HepG2 (cell line): ENCODE results near the gene TOP1. TPM values are rescaled to one million over a fixed set of nuclear protein-coding genes. Genes with fewer than 3 reads are reported as not detected.

Experiments
- ATM ChIP-seq: fragments of 450-650 bp; IDR thresholded peaks from 2 replicates; pipeline ENCODE4 v1.7.1; 2017; ENCODE audit warnings: mild to moderate bottlenecking, borderline replicate concordance
- CEBPG ChIP-seq: IDR thresholded peaks from 2 replicates; pipeline ENCODE4 v1.6.1; 2016
- GATAD2A ChIP-seq: IDR thresholded peaks from 2 replicates; pipeline ENCODE4 v1.6.1; 2016
- HNF4A ChIP-seq: sonication (generic); formaldehyde crosslinking; IDR thresholded peaks from 2 replicates; pipeline ENCODE4 v1.4.0; 2020; ENCODE audit warnings: missing genetic modification reagents
- KAT7 ChIP-seq: IDR thresholded peaks from 2 replicates; pipeline ENCODE4 v1.6.1; 2018; ENCODE audit warnings: borderline replicate concordance, missing compliant biosample characterization
- KDM1A ChIP-seq: IDR thresholded peaks from 2 replicates; pipeline ENCODE4 v1.6.1; 2016; ENCODE audit warnings: missing compliant biosample characterization
- MEF2D ChIP-seq: sonication (generic); formaldehyde crosslinking; IDR thresholded peaks from 2 replicates; pipeline ENCODE4 v1.5.1; 2020; ENCODE audit warnings: mild to moderate bottlenecking, missing genetic modification reagents
- PAX8 ChIP-seq: sonication (generic); formaldehyde crosslinking; IDR thresholded peaks from 2 replicates; pipeline ENCODE4 v1.8.0; 2022; ENCODE audit warnings: mild to moderate bottlenecking, missing genetic modification reagents, borderline replicate concordance
- RCOR2 ChIP-seq: IDR thresholded peaks from 2 replicates; pipeline ENCODE4 v1.6.1; 2016; ENCODE audit warnings: missing biosample characterization, missing genetic modification reagents
- SMARCE1 ChIP-seq: fragments of 450-650 bp; IDR thresholded peaks from 2 replicates; pipeline ENCODE4 v1.6.1; 2017; ENCODE audit warnings: borderline replicate concordance
- SMYD3 ChIP-seq: sonication (generic); formaldehyde crosslinking; IDR thresholded peaks from 2 replicates; pipeline ENCODE4 v1.8.1; 2023; ENCODE audit warnings: mild to moderate bottlenecking, missing genetic modification reagents
- SP140L ChIP-seq: sonication (generic); formaldehyde crosslinking; IDR thresholded peaks from 2 replicates; pipeline ENCODE4 v1.4.0; 2020; ENCODE audit warnings: missing genetic modification reagents, borderline replicate concordance
- TRIM24 ChIP-seq: sonication (generic); formaldehyde crosslinking; IDR thresholded peaks from 2 replicates; pipeline ENCODE4 v1.8.0; 2022; ENCODE audit warnings: mild to moderate bottlenecking, missing genetic modification reagents
- ZFP36 ChIP-seq: fragments of 150-350 bp; IDR thresholded peaks from 2 replicates; pipeline ENCODE4 v1.6.1; 2018; ENCODE audit warnings: borderline replicate concordance, low read length, low read depth; ENCODE audit not compliant: partially characterized antibody
- ZNF205 ChIP-seq: IDR thresholded peaks from 2 replicates; pipeline ENCODE4 v1.6.1; 2018; ENCODE audit warnings: missing biosample characterization, missing genetic modification reagents
- ZNF44 ChIP-seq: sonication (generic); formaldehyde crosslinking; IDR thresholded peaks from 2 replicates; pipeline ENCODE4 v1.5.1; 2020; ENCODE audit warnings: mild to moderate bottlenecking, missing genetic modification reagents
- ZSCAN29 ChIP-seq: sonication (generic); formaldehyde crosslinking; conservative IDR thresholded peaks from 2 replicates; pipeline ENCODE4 v1.4.0; 2020; ENCODE audit warnings: mild to moderate bottlenecking, missing genetic modification reagents
- polyA plus RNA-seq, 8 experiments: library from polyadenylated mRNA; depleted of rRNA in 3 of 8; stranded (reverse) in 7 of 8; unstranded in 1 of 8; fragments of >200 nt; fragmentation: Illumina TruSeq in 4 of 8; extraction: Trizol in 4 of 8; gene quantifications; 2 replicates each; pipeline versions ENCODE4 v1.2.1 to v1.2.3, GENCODE V29; 2011 to 2016; ENCODE audit warnings: low read depth in 4 of 8, missing spikeins in 1 of 8, mixed read lengths in 1 of 8; ENCODE audit not compliant: insufficient read depth in 1 of 8
- total RNA-seq, 5 experiments: library from RNA; depleted of rRNA; stranded (reverse); fragments of >200 nt; fragmentation: Illumina TruSeq; extraction: Trizol; gene quantifications; 2 replicates each; pipeline ENCODE4 v1.2.3, GENCODE V29; 2016; ENCODE audit warnings: low read depth in 1 of 5
- TF ChIP-seq, protein P1 (sequence below): IDR thresholded peaks from 2 replicates; pipeline ENCODE4 v1.6.1; 2018; ENCODE audit warnings: missing genetic modification reagents, mild to moderate bottlenecking, missing compliant biosample characterization
- TF ChIP-seq, protein P2 (sequence below): sonication (generic); formaldehyde crosslinking; IDR thresholded peaks from 2 replicates; pipeline ENCODE4 v1.4.0; 2020; ENCODE audit warnings: missing genetic modification reagents, borderline replicate concordance
- TF ChIP-seq, protein P3 (sequence below): conservative IDR thresholded peaks from 2 replicates; pipeline ENCODE4 v1.6.1; 2018; ENCODE audit warnings: missing genetic modification reagents
- TF ChIP-seq, protein P4 (sequence below): IDR thresholded peaks from 2 replicates; pipeline ENCODE4 v1.6.1; 2012; ENCODE audit warnings: low read length, improper control_type of control experiment

Gene TOP1
- total and polyA plus RNA-seq, 2 of the 13 experiments (the other 11 are each of a cell fraction or from before 2014, with no cell fraction given) = 10.2 to 19.4 TPM

DNA sequence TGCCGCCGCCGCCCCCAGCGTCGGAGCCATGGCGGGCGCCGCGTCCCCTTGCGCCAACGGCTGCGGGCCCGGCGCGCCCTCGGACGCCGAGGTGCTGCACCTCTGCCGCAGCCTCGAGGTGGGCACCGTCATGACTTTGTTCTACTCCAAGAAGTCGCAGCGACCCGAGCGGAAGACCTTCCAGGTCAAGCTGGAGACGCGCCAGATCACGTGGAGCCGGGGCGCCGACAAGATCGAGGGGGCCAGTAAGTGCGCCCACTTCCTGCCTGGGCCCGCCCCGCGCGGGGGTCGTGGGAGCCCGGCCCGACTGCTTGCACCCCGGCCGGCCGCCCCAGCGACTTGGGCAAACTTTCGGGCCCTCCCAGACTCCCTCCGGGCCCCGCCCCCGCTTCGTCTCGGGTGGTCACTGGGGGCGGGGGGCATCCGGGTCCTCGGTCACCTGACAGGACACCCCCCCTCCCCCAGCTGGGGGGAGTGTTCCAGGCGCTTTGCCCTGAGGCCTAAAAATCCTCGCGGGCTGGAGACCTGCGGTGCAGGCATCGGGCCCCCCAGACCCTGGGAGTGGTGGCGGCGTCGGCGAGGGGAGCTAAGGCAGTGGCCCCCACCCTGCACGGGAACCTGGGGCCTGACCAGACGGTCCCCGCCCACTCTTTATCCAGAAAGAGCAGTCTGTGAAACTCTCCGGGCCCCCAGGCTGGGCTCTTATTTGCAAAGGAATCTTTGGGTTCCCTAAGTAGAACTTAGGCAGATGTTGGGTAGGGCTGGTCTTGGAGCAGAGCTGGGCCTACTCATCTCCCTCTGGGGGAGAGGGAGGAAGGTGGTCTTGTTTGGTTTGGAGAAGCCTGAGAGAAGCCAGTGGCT is 109.2 kb downstream of the TOP1 start (continued):
- TF ChIP-seq, protein P1, sequence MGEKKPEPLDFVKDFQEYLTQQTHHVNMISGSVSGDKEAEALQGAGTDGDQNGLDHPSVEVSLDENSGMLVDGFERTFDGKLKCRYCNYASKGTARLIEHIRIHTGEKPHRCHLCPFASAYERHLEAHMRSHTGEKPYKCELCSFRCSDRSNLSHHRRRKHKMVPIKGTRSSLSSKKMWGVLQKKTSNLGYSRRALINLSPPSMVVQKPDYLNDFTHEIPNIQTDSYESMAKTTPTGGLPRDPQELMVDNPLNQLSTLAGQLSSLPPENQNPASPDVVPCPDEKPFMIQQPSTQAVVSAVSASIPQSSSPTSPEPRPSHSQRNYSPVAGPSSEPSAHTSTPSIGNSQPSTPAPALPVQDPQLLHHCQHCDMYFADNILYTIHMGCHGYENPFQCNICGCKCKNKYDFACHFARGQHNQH = peak; percentile 42; the same call in 1 of the 2 replicates
- TF ChIP-seq HNF4A (peak; percentile 19; the same call in 1 of the 2 replicates), SMYD3 (no peak), TRIM24 (CRISPR knock-in tag) (no peak), CEBPG (CRISPR knock-in tag) (no peak), KAT7 (CRISPR knock-in tag) (peak; percentile 67; the same call in 1 of the 2 replicates), ZSCAN29 (CRISPR knock-in tag) (0 out of 2 replicates have a peak, but pooled peaks have one; percentile 11), ATM (no peak), SMARCE1 (no peak), ZNF44 (CRISPR knock-in tag) (peak; percentile 86; the same call in 1 of the 2 replicates), SP140L (CRISPR knock-in tag) (no peak; the same call in 1 of the 2 replicates), RCOR2 (no peak), MEF2D (CRISPR knock-in tag) (no peak), ZNF205 (CRISPR knock-in tag) (peak; percentile 49; the same call in 1 of the 2 replicates), GATAD2A (CRISPR knock-in tag) (peak; percentile 48; the same call in 1 of the 2 replicates), PAX8 (CRISPR knock-in tag) (no peak; the same call in 1 of the 2 replicates), KDM1A (no peak), ZFP36 (no peak)
- TF ChIP-seq, protein P2, sequence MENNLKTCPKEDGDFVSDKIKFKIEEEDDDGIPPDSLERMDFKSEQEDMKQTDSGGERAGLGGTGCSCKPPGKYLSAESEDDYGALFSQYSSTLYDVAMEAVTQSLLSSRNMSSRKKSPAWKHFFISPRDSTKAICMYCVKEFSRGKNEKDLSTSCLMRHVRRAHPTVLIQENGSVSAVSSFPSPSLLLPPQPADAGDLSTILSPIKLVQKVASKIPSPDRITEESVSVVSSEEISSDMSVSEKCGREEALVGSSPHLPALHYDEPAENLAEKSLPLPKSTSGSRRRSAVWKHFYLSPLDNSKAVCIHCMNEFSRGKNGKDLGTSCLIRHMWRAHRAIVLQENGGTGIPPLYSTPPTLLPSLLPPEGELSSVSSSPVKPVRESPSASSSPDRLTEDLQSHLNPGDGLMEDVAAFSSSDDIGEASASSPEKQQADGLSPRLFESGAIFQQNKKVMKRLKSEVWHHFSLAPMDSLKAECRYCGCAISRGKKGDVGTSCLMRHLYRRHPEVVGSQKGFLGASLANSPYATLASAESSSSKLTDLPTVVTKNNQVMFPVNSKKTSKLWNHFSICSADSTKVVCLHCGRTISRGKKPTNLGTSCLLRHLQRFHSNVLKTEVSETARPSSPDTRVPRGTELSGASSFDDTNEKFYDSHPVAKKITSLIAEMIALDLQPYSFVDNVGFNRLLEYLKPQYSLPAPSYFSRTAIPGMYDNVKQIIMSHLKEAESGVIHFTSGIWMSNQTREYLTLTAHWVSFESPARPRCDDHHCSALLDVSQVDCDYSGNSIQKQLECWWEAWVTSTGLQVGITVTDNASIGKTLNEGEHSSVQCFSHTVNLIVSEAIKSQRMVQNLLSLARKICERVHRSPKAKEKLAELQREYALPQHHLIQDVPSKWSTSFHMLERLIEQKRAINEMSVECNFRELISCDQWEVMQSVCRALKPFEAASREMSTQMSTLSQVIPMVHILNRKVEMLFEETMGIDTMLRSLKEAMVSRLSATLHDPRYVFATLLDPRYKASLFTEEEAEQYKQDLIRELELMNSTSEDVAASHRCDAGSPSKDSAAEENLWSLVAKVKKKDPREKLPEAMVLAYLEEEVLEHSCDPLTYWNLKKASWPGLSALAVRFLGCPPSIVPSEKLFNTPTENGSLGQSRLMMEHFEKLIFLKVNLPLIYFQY (CRISPR knock-in tag) = 0 out of 2 replicates have a peak, but pooled peaks have one; percentile 20
- TF ChIP-seq, protein P3, sequence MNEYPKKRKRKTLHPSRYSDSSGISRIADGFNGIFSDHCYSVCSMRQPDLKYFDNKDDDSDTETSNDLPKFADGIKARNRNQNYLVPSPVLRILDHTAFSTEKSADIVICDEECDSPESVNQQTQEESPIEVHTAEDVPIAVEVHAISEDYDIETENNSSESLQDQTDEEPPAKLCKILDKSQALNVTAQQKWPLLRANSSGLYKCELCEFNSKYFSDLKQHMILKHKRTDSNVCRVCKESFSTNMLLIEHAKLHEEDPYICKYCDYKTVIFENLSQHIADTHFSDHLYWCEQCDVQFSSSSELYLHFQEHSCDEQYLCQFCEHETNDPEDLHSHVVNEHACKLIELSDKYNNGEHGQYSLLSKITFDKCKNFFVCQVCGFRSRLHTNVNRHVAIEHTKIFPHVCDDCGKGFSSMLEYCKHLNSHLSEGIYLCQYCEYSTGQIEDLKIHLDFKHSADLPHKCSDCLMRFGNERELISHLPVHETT (CRISPR knock-in tag) = peak; percentile 74; the same call in 1 of the 2 replicates
- TF ChIP-seq, protein P4, sequence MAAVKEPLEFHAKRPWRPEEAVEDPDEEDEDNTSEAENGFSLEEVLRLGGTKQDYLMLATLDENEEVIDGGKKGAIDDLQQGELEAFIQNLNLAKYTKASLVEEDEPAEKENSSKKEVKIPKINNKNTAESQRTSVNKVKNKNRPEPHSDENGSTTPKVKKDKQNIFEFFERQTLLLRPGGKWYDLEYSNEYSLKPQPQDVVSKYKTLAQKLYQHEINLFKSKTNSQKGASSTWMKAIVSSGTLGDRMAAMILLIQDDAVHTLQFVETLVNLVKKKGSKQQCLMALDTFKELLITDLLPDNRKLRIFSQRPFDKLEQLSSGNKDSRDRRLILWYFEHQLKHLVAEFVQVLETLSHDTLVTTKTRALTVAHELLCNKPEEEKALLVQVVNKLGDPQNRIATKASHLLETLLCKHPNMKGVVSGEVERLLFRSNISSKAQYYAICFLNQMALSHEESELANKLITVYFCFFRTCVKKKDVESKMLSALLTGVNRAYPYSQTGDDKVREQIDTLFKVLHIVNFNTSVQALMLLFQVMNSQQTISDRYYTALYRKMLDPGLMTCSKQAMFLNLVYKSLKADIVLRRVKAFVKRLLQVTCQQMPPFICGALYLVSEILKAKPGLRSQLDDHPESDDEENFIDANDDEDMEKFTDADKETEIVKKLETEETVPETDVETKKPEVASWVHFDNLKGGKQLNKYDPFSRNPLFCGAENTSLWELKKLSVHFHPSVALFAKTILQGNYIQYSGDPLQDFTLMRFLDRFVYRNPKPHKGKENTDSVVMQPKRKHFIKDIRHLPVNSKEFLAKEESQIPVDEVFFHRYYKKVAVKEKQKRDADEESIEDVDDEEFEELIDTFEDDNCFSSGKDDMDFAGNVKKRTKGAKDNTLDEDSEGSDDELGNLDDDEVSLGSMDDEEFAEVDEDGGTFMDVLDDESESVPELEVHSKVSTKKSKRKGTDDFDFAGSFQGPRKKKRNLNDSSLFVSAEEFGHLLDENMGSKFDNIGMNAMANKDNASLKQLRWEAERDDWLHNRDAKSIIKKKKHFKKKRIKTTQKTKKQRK = no peak
